ENCODE results near the gene OGFR. TPM values are rescaled to one million over a fixed set of nuclear protein-coding genes. Genes with fewer than 3 reads are reported as not detected.

Gene OGFR
- total RNA-seq, 1 donor, result 39.1 TPM

GRCh38 chr20:62792940-62793756, 11.5 kb upstream of the OGFR start:
- H3K36me3 ChIP-seq (ENCODE audit: insufficient read depth, low read length), result peaks cover 3% of the 10 kb centered on the region
- H2AFZ ChIP-seq (ENCODE audit: low read length), result no peak overlapping the region
- peaks cover 8% of the 10 kb centered on the region for H3K79me2 ChIP-seq (ENCODE audit: insufficient read depth, low read length)
- H4K20me1 ChIP-seq (ENCODE audit: insufficient read depth, low read length), result peaks cover 8% of the 10 kb centered on the region
- TF ChIP-seq CTCF (IDR thresholded peaks at IDR 0.05; ENCODE audit: extremely low read depth, low read depth, low read length), result no peak
- no peak overlapping the region for H3K4me3 ChIP-seq (ENCODE audit: insufficient read depth, low read length)
- peaks cover 11% of the 10 kb centered on the region for H3K4me1 ChIP-seq (ENCODE audit: insufficient read depth, low read length)
- peaks cover 11% of the 10 kb centered on the region for H3K27me3 ChIP-seq (ENCODE audit: insufficient read depth, low read length)
- H3K9me3 ChIP-seq (ENCODE audit: low read depth, low read length), result no peaks in the 10 kb centered on the region
- H3K27ac ChIP-seq (ENCODE audit: low read depth, low read length), result no peak overlapping the region
- no peak for DNase-seq (ENCODE audit: insufficient read length, low spot score, missing footprints)
- H3K4me2 ChIP-seq (ENCODE audit: insufficient read depth, low read length), result no peak overlapping the region

- peaks cover 8% of the 10 kb centered on the region for H3K79me2 ChIP-seq (ENCODE audit: insufficient read depth, low read length)
Observed at GRCh38 chr20:62793757-62794006, 11.0 kb upstream of the OGFR start.

GRCh38 chr20:62794007-62794724, 10.5 kb upstream of the OGFR start:
- peaks cover 8% of the 10 kb centered on the region for H4K20me1 ChIP-seq (ENCODE audit: insufficient read depth, low read length)
- no peak for TF ChIP-seq CTCF (IDR thresholded peaks at IDR 0.05; ENCODE audit: extremely low read depth, low read depth, low read length)
- peaks cover 11% of the 10 kb centered on the region for H3K4me1 ChIP-seq (ENCODE audit: insufficient read depth, low read length)
- peak overlapping the region; percentile 84 for H3K4me3 ChIP-seq (ENCODE audit: insufficient read depth, low read length)
- DNase-seq (ENCODE audit: insufficient read length, low spot score, missing footprints), result peak; percentile 99
- peak overlapping the region; percentile 97 for H2AFZ ChIP-seq (ENCODE audit: low read length)
- peaks cover 8% of the 10 kb centered on the region for H3K79me2 ChIP-seq (ENCODE audit: insufficient read depth, low read length)
- peak overlapping the region; percentile 95 for H3K4me2 ChIP-seq (ENCODE audit: insufficient read depth, low read length)
- peaks cover 3% of the 10 kb centered on the region for H3K27me3 ChIP-seq (ENCODE audit: insufficient read depth, low read length)
- H3K27ac ChIP-seq (ENCODE audit: low read depth, low read length), result peak overlapping the region; percentile 60
- H3K36me3 ChIP-seq (ENCODE audit: insufficient read depth, low read length), result peaks cover 12% of the 10 kb centered on the region
- H3K9me3 ChIP-seq (ENCODE audit: low read depth, low read length), result no peaks in the 10 kb centered on the region

More at GRCh38 chr20:62793757-62794006, 11.0 kb upstream of the OGFR start:
- Histone ChIP-seq H4K20me1 (ENCODE audit: insufficient read depth, low read length) (peaks cover 8% of the 10 kb centered on the region), H3K36me3 (ENCODE audit: insufficient read depth, low read length) (peaks cover 8% of the 10 kb centered on the region), H3K9me3 (ENCODE audit: low read depth, low read length) (no peaks in the 10 kb centered on the region), H3K4me3 (ENCODE audit: insufficient read depth, low read length) (peak overlapping the region; percentile 69), H3K27me3 (ENCODE audit: insufficient read depth, low read length) (peaks cover 8% of the 10 kb centered on the region), H2AFZ (ENCODE audit: low read length) (peak overlapping the region; percentile 96), H3K27ac (ENCODE audit: low read depth, low read length) (no peak overlapping the region), H3K4me2 (ENCODE audit: insufficient read depth, low read length) (peak overlapping the region; percentile 88), H3K4me1 (ENCODE audit: insufficient read depth, low read length) (peaks cover 11% of the 10 kb centered on the region)
- TF ChIP-seq CTCF (IDR thresholded peaks at IDR 0.05; ENCODE audit: extremely low read depth, low read depth, low read length), result no peak
- DNase-seq (ENCODE audit: insufficient read length, low spot score, missing footprints), result no peak
